Measurements from ENCODE around the gene CADM2.

GRCh38 chr3:85554153-85554552, 595.4 kb downstream of the CADM2 start:
- no peak for TF ChIP-seq POLR2A (IDR thresholded peaks at IDR 0.05)
- no peak for TF ChIP-seq POLR2AphosphoS5 (IDR thresholded peaks at IDR 0.05)

Measured in upper lobe of left lung (tissue), 4 donors.